Naive thymus-derived CD4-positive, alpha-beta T cell (primary cell): ENCODE results near the gene CACNA2D2. TPM values are rescaled to one million over a fixed set of nuclear protein-coding genes. Genes with fewer than 3 reads are reported as not detected.
A peak's percentile ranks its signal among the peaks of the same experiment; 100 is the strongest.

ENCODE experiments used
- ATAC-seq: fragments of 150-1000 bp; cut with Tn5 transposase; 2 replicates; pipeline ENCODE4 v1.10.0; 2021; ENCODE audit warnings: mild to moderate bottlenecking, moderate library complexity
- CTCF ChIA-PET: fragments of 350-600 bp; sonication (Branson Sonifier 250); formaldehyde crosslinking; loops from one replicate; lab custom pipeline; 2021; ENCODE audit warnings: antibody characterized with exemption; lab: Charles Lee
- POLR2A ChIA-PET: fragments of 350-600 bp; sonication (Branson Sonifier 250); formaldehyde crosslinking; loops from one replicate; lab custom pipeline; 2021; ENCODE audit warnings: antibody characterized with exemption, inconsistent platforms; lab: Charles Lee
- DNase-seq, 9 donors: peaks; one replicate each; pipeline versions ENCODE4 v3.0.0 to v3.0.0-alpha.2; 2020 to 2022; ENCODE audit warnings: mixed read lengths in 1 of 9
- H3K27ac ChIP-seq: one replicate; pipeline ENCODE4 v1.7.0; 2013; ENCODE audit warnings: mild to moderate bottlenecking, low read depth, low read length, moderate library complexity
- H3K27me3 ChIP-seq, 2 donors: one replicate each; pipeline ENCODE4 v1.7.0; 2013; ENCODE audit warnings: low read length in 2 of 2, mild to moderate bottlenecking in 2 of 2, moderate library complexity in 2 of 2; ENCODE audit not compliant: control insufficient read depth in 2 of 2, insufficient read depth in 2 of 2
- H3K36me3 ChIP-seq, 3 experiments: 1 replicate in 2 of 3; 2 replicates in 1 of 3; pipeline ENCODE4 v1.7.0; 2013; ENCODE audit warnings: low read length in 3 of 3, mild to moderate bottlenecking in 3 of 3, moderate library complexity in 1 of 3; ENCODE audit not compliant: insufficient read depth in 3 of 3, control insufficient read depth in 2 of 3
- H3K4me1 ChIP-seq, 2 donors: one replicate each; pipeline ENCODE4 v1.7.0; 2013; ENCODE audit warnings: low read length in 2 of 2, mild to moderate bottlenecking in 2 of 2, moderate library complexity in 1 of 2; ENCODE audit not compliant: control insufficient read depth in 2 of 2, insufficient read depth in 2 of 2
- H3K4me3 ChIP-seq: 2 replicates; pipeline ENCODE4 v1.7.0; 2013; ENCODE audit warnings: mild to moderate bottlenecking, low read length
- H3K9me3 ChIP-seq, 3 experiments: 1 replicate in 2 of 3; 2 replicates in 1 of 3; pipeline ENCODE4 v1.7.0; 2013; ENCODE audit warnings: low read length in 3 of 3; ENCODE audit not compliant: control insufficient read depth in 2 of 3
- H3K27ac Mint-ChIP-seq, 9 donors: one replicate each; pipeline ENCODE4 v1.8.0; 2020 to 2022; ENCODE audit warnings: mixed read lengths in 9 of 9, mild to moderate bottlenecking in 8 of 9, moderate library complexity in 5 of 9, inconsistent platforms in 2 of 9
- H3K27me3 Mint-ChIP-seq, 5 donors: one replicate each; pipeline ENCODE4 v1.8.0; 2021 to 2022; ENCODE audit warnings: mixed read lengths in 5 of 5, mild to moderate bottlenecking in 1 of 5
- H3K36me3 Mint-ChIP-seq, 5 donors: one replicate each; pipeline ENCODE4 v1.8.0; 2020 to 2022; ENCODE audit warnings: mixed read lengths in 5 of 5, mild to moderate bottlenecking in 3 of 5, inconsistent platforms in 1 of 5
- H3K4me1 Mint-ChIP-seq, 7 donors: one replicate each; pipeline ENCODE4 v1.8.0; 2020 to 2022; ENCODE audit warnings: mixed read lengths in 7 of 7, mild to moderate bottlenecking in 3 of 7, inconsistent platforms in 1 of 7
- H3K4me3 Mint-ChIP-seq, 10 donors: one replicate each; pipeline ENCODE4 v1.8.0; 2020 to 2022; ENCODE audit warnings: mild to moderate bottlenecking in 10 of 10, mixed read lengths in 10 of 10, moderate library complexity in 6 of 10, inconsistent platforms in 2 of 10
- H3K9me3 Mint-ChIP-seq, 11 donors: one replicate each; pipeline ENCODE4 v1.8.0; 2020 to 2022; ENCODE audit warnings: mixed read lengths in 11 of 11, mild to moderate bottlenecking in 4 of 11, inconsistent platforms in 1 of 11, moderate library complexity in 1 of 11
- intact Hi-C, 2 donors: fragments of 100-400 bp; cut with micrococcal nuclease; formaldehyde crosslinking; loops; one replicate each; pipeline ENCODE4 v1.15.1; 2023
- polyA plus RNA-seq, 2 donors: library from polyadenylated mRNA; unstranded; fragments of 300-500 nt; fragmentation: Illumina TruSeq; gene quantifications; one replicate each; pipeline ENCODE4 v1.2.3, GENCODE V29; 2021
- total RNA-seq, 6 experiments: library from RNA in 5 of 6; stranded (reverse) in 5 of 6; gene quantifications; 1 replicate in 5 of 6; 2 replicates in 1 of 6; pipeline ENCODE4 v1.2.3 and lab custom pipeline; 2021 to 2026

Gene CACNA2D2
- total and polyA plus RNA-seq, 7 experiments from 2014 or later, result 0.32 to 6.2 (median 2.0) TPM

DNA sequence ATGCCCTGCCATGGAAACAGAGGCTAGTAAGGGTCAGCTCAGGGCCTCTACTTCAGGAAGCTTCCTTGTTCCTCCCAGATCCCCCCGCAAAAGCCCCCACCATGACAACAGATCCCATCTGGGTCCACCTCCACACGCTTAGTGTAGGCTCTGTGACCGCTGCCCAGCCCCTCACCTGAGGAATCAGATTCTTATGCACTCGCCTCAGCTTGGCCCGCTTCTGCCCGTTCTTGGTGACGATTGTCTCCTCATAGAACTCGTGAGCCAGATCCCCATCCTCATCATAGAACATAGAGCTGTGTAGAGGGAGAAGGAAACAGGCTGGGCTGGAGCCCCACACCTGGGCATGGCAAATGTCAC lies 177.3 kb downstream of the CACNA2D2 start:
- intact Hi-C loops, result no loop called here
- Mint-ChIP-seq H3K36me3 (peaks cover 0 to 8% (median 3%) of the 10 kb centered on the region in 5 donors), H3K4me3 (peak overlapping the region in 8 of 10 donors; percentile 29 to 97 (median 82)), H3K27me3 (no peaks in the 10 kb centered on the region), H3K4me1 (peaks cover 7 to 35% (median 27%) of the 10 kb centered on the region in 7 donors), H3K27ac (peak overlapping the region in 1 of 9 donors; percentile 76), H3K9me3 (no peaks in the 10 kb centered on the region)
- H3K4me3 ChIP-seq, result no peak overlapping the region
- peaks cover 16 to 21% of the 10 kb centered on the region in 2 donors for H3K4me1 ChIP-seq
- ChIA-PET CTCF (no interaction called here), POLR2A (interaction anchor here (1.3 to 34.0 kb wide), 4 partner anchors 11 to 85 kb away, joined by 3 to 656 read pairs (median 42); partner anchors contain the start of genes CYB561D2, HYAL3, NAA80 and NPRL2)
- DNase-seq, result no peak
- H3K36me3 ChIP-seq, result peaks cover 0 to 36% (median 9%) of the 10 kb centered on the region in 3 experiments
- H3K27me3 ChIP-seq, result no peaks in the 10 kb centered on the region
- ATAC-seq, result no peak
- no peak overlapping the region for H3K27ac ChIP-seq
- no peaks in the 10 kb centered on the region for H3K9me3 ChIP-seq

DNA sequence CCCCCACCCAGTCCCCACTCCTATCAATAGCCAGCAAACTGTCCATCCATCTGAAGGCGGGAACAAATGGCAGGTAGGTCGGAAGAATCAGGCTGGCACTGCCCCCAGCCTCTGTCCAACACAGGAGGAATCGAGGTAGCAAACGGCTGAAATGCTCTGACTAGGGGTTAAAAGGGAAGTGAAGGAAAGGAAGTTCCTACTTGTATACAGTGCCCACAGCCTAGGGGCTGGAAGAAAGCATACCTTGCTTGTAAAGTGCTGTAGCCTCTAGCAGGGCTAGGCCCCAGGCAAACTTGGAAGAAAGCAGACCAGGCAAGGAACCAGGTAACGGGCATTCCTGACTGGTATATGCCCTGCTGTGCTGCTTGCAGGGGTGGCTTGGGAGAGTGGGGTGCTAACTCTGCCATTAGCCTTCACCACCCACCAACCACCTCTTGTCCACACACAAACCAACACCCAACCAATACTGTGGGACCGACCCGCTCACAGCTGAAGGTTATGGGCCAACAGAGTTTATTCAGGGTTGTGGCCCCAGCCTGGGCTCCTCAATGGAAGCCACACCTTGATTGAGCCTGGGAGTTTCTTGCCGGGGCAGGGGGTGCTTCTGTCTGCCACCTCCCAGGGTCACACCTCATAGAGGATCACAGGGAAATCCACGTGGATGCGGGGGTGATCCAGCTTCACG lies 177.8 kb downstream of the CACNA2D2 start:
- Mint-ChIP-seq H3K4me3 (peak overlapping the region in 4 of 10 donors; percentile 17 to 97 (median 24)), H3K27me3 (no peaks in the 10 kb centered on the region), H3K27ac (peak overlapping the region in 2 of 9 donors; percentile 76 to 78), H3K4me1 (peaks cover 7 to 37% (median 28%) of the 10 kb centered on the region in 7 donors), H3K36me3 (peaks cover 0 to 6% (median 2%) of the 10 kb centered on the region in 5 donors), H3K9me3 (no peaks in the 10 kb centered on the region)
- Histone ChIP-seq H3K27ac (no peak overlapping the region), H3K36me3 (peaks cover 0 to 31% (median 4%) of the 10 kb centered on the region in 3 experiments), H3K9me3 (no peaks in the 10 kb centered on the region), H3K4me1 (peaks cover 17 to 21% of the 10 kb centered on the region in 2 donors), H3K4me3 (no peak overlapping the region), H3K27me3 (no peaks in the 10 kb centered on the region)
- CTCF ChIA-PET, result interaction anchor here (1.0 kb wide), 1 partner anchor 130 kb away, joined by 3 read pairs; no protein-coding TSS in a partner anchor
- DNase-seq (no peak), ATAC-seq (no peak)
- POLR2A ChIA-PET, result interaction anchor here (3.5 to 34.0 kb wide), 3 partner anchors 11 to 31 kb away, joined by 31 to 656 read pairs (median 52); partner anchors contain the start of genes CYB561D2, HYAL3, NAA80 and NPRL2
- intact Hi-C loops, result loop anchor here in 1 of 2 donors (2.0 kb wide), 1 partner anchor 99 kb away; no protein-coding TSS in a partner anchor

DNA sequence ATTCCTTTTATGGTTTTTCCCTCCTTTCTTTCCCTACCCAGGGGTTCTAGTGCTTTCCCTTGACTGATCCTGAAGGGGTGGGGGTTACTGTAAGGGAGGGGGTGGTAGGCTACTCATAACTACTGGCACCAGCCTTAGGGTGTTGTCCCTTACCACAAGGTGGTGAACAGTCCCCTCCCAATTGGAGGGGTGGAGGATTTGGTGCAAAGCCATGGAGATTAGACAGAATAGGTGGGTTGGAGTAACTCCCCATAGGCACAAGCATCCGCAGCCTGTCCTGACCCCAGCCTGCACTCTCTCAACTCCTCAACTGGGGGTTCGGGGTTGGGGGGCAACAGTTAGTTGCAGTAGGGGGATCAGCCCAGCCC lies 178.3 kb downstream of the CACNA2D2 start:
- ChIA-PET CTCF (interaction anchor here (1.0 to 2.7 kb wide), 5 partner anchors 9 to 129 kb away, joined by 3 to 13 read pairs (median 4); no protein-coding TSS in a partner anchor), POLR2A (interaction anchor here (0.6 to 34.0 kb wide), 4 partner anchors 12 to 55 kb away, joined by 3 to 656 read pairs (median 20); partner anchors contain the start of genes CYB561D2, HYAL3, NAA80 and NPRL2)
- Mint-ChIP-seq H3K27me3 (no peaks in the 10 kb centered on the region), H3K27ac (peak overlapping the region in 6 of 9 donors; percentile 10 to 78 (median 34)), H3K36me3 (peaks cover 0 to 4% (median 0%) of the 10 kb centered on the region in 5 donors), H3K9me3 (no peaks in the 10 kb centered on the region), H3K4me1 (peaks cover 13 to 43% (median 33%) of the 10 kb centered on the region in 7 donors), H3K4me3 (peak overlapping the region in 3 of 10 donors; percentile 6 to 75 (median 18))
- Histone ChIP-seq H3K36me3 (peaks cover 0 to 25% (median 0%) of the 10 kb centered on the region in 3 experiments), H3K4me1 (peaks cover 21 to 22% of the 10 kb centered on the region in 2 donors), H3K27me3 (no peaks in the 10 kb centered on the region), H3K27ac (no peak overlapping the region), H3K4me3 (no peak overlapping the region), H3K9me3 (no peaks in the 10 kb centered on the region)
- ATAC-seq, result no peak
- no peak for DNase-seq
- intact Hi-C loops, result loop anchor here in 1 of 2 donors (2.0 kb wide), 1 partner anchor 98 kb away; no protein-coding TSS in a partner anchor

DNA sequence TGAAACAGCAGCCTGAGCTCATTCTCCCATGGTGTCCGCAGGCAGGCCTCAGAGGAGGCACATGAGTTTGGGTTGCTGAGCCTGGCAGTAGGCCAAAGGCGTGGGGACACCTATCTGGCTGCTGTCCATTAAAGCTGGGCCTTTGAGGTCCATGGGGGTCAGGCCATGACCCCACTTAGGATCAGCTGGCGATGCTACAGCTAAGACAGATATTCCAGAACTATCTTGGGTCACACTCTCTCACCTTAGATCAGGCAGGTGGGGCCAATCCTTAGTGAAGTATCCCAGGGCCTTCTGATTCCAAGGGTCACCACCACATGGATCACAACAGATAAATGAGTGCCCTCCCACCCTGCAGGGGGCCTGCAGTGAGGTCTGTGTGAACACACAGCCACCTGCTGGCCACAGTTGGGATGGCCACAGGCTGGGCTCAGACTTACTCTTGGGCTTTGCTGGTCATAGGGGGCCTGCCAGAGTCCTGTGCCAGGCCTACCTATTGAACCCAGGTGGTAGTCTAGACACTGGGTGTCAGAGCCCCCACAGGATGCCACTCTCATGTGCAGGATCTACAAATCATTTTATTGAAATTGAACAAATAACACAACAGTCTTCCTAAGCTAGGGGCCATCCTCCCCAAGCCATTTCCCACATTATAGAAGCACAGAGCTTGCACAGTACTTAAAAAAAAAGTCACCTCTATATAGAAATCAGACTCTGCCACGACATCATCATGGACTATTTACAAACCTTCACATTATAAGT lies 178.9 kb downstream of the CACNA2D2 start:
- ChIA-PET POLR2A (interaction anchor here (0.6 to 34.0 kb wide), 6 partner anchors 10 to 383 kb away, joined by 3 to 656 read pairs (median 6); partner anchors contain the start of genes CYB561D2, HYAL3, NAA80 and NPRL2), CTCF (interaction anchor here (1.0 to 2.7 kb wide), 9 partner anchors 9 to 129 kb away, joined by 3 to 13 read pairs (median 4); partner anchors contain the start of genes HYAL3 and NAA80)
- Histone ChIP-seq H3K4me3 (no peak overlapping the region), H3K27me3 (no peaks in the 10 kb centered on the region), H3K36me3 (peaks cover 0 to 20% (median 0%) of the 10 kb centered on the region in 3 experiments), H3K9me3 (no peaks in the 10 kb centered on the region), H3K27ac (no peak overlapping the region), H3K4me1 (peaks cover 21 to 23% of the 10 kb centered on the region in 2 donors)
- Mint-ChIP-seq H3K9me3 (no peaks in the 10 kb centered on the region), H3K27ac (peak overlapping the region; percentile 32 to 86 (median 68)), H3K27me3 (no peaks in the 10 kb centered on the region), H3K4me1 (peaks cover 17 to 46% (median 39%) of the 10 kb centered on the region in 7 donors), H3K36me3 (peaks cover 0 to 4% (median 0%) of the 10 kb centered on the region in 5 donors), H3K4me3 (peak overlapping the region in 6 of 10 donors; percentile 16 to 75 (median 37))
- intact Hi-C loops, result loop anchor here (1.0 to 2.0 kb wide), 2 partner anchors 50 to 98 kb away; no protein-coding TSS in a partner anchor
- DNase-seq (peak in 8 of 9 donors; percentile 24 to 67 (median 46)), ATAC-seq (peak; percentile 28)

DNA sequence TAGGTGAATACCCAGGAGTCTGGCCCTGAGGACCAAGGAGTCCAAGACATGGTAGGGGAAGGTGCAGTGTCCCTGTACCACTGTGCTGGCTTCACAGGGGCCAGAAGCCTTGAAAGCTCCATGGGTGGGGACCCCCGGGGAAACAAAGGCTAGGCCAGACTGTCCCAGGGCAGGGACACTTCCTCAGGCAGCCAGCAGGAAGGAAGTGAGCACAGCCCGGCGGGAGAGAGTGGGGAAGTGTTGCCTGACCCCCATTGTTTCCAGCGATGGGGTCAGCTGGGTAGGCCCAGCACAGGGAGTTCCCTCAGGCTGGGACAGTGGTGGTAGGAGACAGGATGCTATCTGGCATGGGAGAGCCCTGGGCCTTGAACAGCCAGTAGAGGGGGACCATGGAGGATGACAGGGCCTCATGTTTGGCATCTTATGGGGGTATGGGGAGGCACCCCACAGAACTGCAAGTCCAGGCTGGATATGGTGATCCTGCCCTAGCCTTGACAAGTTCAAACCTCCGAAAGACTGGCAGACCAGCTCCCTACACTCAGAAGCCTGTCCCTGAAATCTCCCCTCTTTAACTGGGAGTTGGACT lies 179.7 kb downstream of the CACNA2D2 start:
- CTCF ChIA-PET, result interaction anchor here (0.6 to 2.7 kb wide), 8 partner anchors 10 to 232 kb away, joined by 3 to 13 read pairs (median 4); partner anchors contain the start of genes HYAL3 and NAA80
- intact Hi-C loops, result loop anchor here (1.0 to 2.0 kb wide), 2 partner anchors 49 to 97 kb away; no protein-coding TSS in a partner anchor
- H3K4me3 ChIP-seq, result no peak overlapping the region
- no peaks in the 10 kb centered on the region for H3K27me3 ChIP-seq
- no peak for ATAC-seq
- H3K36me3 ChIP-seq, result peaks cover 0 to 18% (median 0%) of the 10 kb centered on the region in 3 experiments
- no peak overlapping the region for H3K27ac ChIP-seq
- Mint-ChIP-seq H3K4me3 (peak overlapping the region in 1 of 10 donors; percentile 40), H3K4me1 (peaks cover 17 to 53% (median 45%) of the 10 kb centered on the region in 7 donors), H3K36me3 (peaks cover 0 to 4% (median 0%) of the 10 kb centered on the region in 5 donors), H3K9me3 (no peaks in the 10 kb centered on the region), H3K27me3 (no peaks in the 10 kb centered on the region), H3K27ac (peak overlapping the region in 5 of 9 donors; percentile 34 to 78 (median 51))
- DNase-seq, result no peak
- POLR2A ChIA-PET, result interaction anchor here (0.6 to 34.0 kb wide), 6 partner anchors 11 to 383 kb away, joined by 3 to 656 read pairs (median 18); partner anchors contain the start of genes CYB561D2, HYAL3, NAA80 and NPRL2
- H3K4me1 ChIP-seq, result peaks cover 21 to 23% of the 10 kb centered on the region in 2 donors
- no peaks in the 10 kb centered on the region for H3K9me3 ChIP-seq
